Sigmoid colon (tissue), 7 donors: ENCODE data around the gene GOLGA2. TPM values are rescaled to one million over a fixed set of nuclear protein-coding genes. Genes with fewer than 3 reads are reported as not detected.

Source experiments
- DNase-seq: peaks from one replicate; pipeline ENCODE4 v3.0.0-alpha.2; 2019
- H3K27ac ChIP-seq, 4 donors: fragments of 200-600 bp; sonication (generic); one replicate each; pipeline ENCODE4 v1.5.1; 2016 to 2019; ENCODE audit warnings: mild to moderate bottlenecking in 1 of 4
- H3K27me3 ChIP-seq, 3 donors: fragments of 200-600 bp; sonication (generic); one replicate each; pipeline ENCODE4 v1.5.1; 2019; ENCODE audit warnings: mild to moderate bottlenecking in 1 of 3
- H3K36me3 ChIP-seq, 4 donors: fragments of 200-600 bp; sonication (generic); one replicate each; pipeline ENCODE4 v1.5.1; 2016 to 2019
- H3K4me1 ChIP-seq, 4 donors: fragments of 200-600 bp; sonication (generic); one replicate each; pipeline ENCODE4 v1.5.1; 2017 to 2019
- H3K4me3 ChIP-seq, 4 donors: fragments of 200-600 bp; sonication (generic); one replicate each; pipeline ENCODE4 v1.5.1; 2017 to 2019; ENCODE audit warnings: mild to moderate bottlenecking in 2 of 4, moderate library complexity in 1 of 4
- H3K9me3 ChIP-seq, 4 donors: fragments of 200-600 bp in 3 of 4; sonication (generic) in 3 of 4; one replicate each; pipeline versions ENCODE4 v1.5.1 to v1.6.1; 2013 to 2019
- CTCF ChIP-seq, 4 experiments: fragments of 450-650 bp in 3 of 4; fragments of 200-600 bp in 1 of 4; IDR thresholded peaks; one replicate each; pipeline ENCODE4 v1.5.1; 2016 to 2019; ENCODE audit warnings: antibody characterized with exemption in 4 of 4, mild to moderate bottlenecking in 3 of 4, moderate library complexity in 2 of 4
- EP300 ChIP-seq, 4 donors: sonication (generic); formaldehyde crosslinking; IDR thresholded peaks; one replicate each; pipeline ENCODE4 v1.6.1; 2017; ENCODE audit warnings: antibody characterized with exemption in 4 of 4
- POLR2A ChIP-seq, 2 donors: fragments of 450-650 bp; IDR thresholded peaks; one replicate each; pipeline ENCODE4 v1.6.1; 2016; ENCODE audit warnings: antibody characterized with exemption in 2 of 2, mild to moderate bottlenecking in 2 of 2, moderate library complexity in 2 of 2
- POLR2AphosphoS5 ChIP-seq, 4 donors: sonication (generic); formaldehyde crosslinking; IDR thresholded peaks; one replicate each; pipeline ENCODE4 v1.6.1; 2017; ENCODE audit warnings: antibody characterized with exemption in 4 of 4
- WGBS, 2 donors: extraction: QIAGEN DNeasy Blood & Tissue Kit; methylation state at CpG; one replicate each; pipeline ENCODE4 v1.1.7; 2013; 5-methylcytosine and 5-hydroxymethylcytosine counted together
- intact Hi-C: fragments of 100-400 bp; cut with DNase I; formaldehyde crosslinking; loops from one replicate; pipeline ENCODE4 v1.15.1; 2023
- polyA plus RNA-seq, 3 donors: library from polyadenylated mRNA; stranded (reverse); fragments of 200-250 nt; gene quantifications; one replicate each; pipeline ENCODE4 v1.2.3, GENCODE V29; 2013
- total RNA-seq, 4 donors: library from RNA; depleted of rRNA; stranded (reverse); fragments of >200 nt; gene quantifications; one replicate each; pipeline ENCODE4 v1.1.0, GENCODE V29; 2016
- donor health status: healthy with polysubstance abuse.
- donor health status: Bipolar disorder and iron deficiency.
- donor health status: healthy.

The GOLGA2 gene
- total and polyA plus RNA-seq, 7 donors = 48.1 to 104 (median 82.7) TPM

GRCh38 chr9:128296340-128297220 lies 20.8 kb upstream of the GOLGA2 start:
- no peak overlapping the region for H3K27ac ChIP-seq
- intact Hi-C loops = no loop called here

GRCh38 chr9:128294142-128294541 lies 18.3 kb upstream of the GOLGA2 start:
- TF ChIP-seq POLR2A (IDR thresholded peaks at IDR 0.05) (no peak), POLR2AphosphoS5 (IDR thresholded peaks at IDR 0.05) (no peak), CTCF (IDR thresholded peaks at IDR 0.05) (no peak), EP300 (IDR thresholded peaks at IDR 0.05) (no peak)
- Histone ChIP-seq H3K4me3 (no peak overlapping the region), H3K4me1 (no peaks in the 10 kb centered on the region), H3K27ac (no peak overlapping the region), H3K9me3 (no peaks in the 10 kb centered on the region), H3K27me3 (no peaks in the 10 kb centered on the region), H3K36me3 (peaks cover 0 to under 1% (median 0%) of the 10 kb centered on the region in 4 donors)
- no peak for DNase-seq
- intact Hi-C loops = loop anchor here (2.0 kb wide), 1 partner anchor 47 kb away; the partner anchor contains the start of gene SLC27A4
- WGBS, 2 donors = 82 to 89% methylated on average over 4 of the region's 4 CpGs

More at GRCh38 chr9:128296340-128297220, 20.8 kb upstream of the GOLGA2 start:
- H3K4me3 ChIP-seq = no peak overlapping the region
- no peaks in the 10 kb centered on the region for H3K4me1 ChIP-seq
- no peaks in the 10 kb centered on the region for H3K9me3 ChIP-seq
- H3K27me3 ChIP-seq = no peaks in the 10 kb centered on the region
- no peak for DNase-seq
- no peaks in the 10 kb centered on the region for H3K36me3 ChIP-seq
- WGBS, 2 donors = 71 to 85% methylated on average over 16 of the region's 16 CpGs
- TF ChIP-seq EP300 (IDR thresholded peaks at IDR 0.05) (no peak), CTCF (IDR thresholded peaks at IDR 0.05) (no peak), POLR2A (IDR thresholded peaks at IDR 0.05) (no peak), POLR2AphosphoS5 (IDR thresholded peaks at IDR 0.05) (no peak)

- peaks cover 0 to 9% (median 5%) of the 10 kb centered on the region in 4 donors for H3K36me3 ChIP-seq
- WGBS, 2 donors = 78 to 94% methylated on average over 4 of the region's 4 CpGs
- H3K4me3 ChIP-seq = no peak overlapping the region
These were observed 17.3 kb upstream of the GOLGA2 start for GRCh38 chr9:128293091-128293490.

GRCh38 chr9:128292009-128292408 lies 16.2 kb upstream of the GOLGA2 start:
- no peak for DNase-seq
- no peak overlapping the region for H3K27ac ChIP-seq
- H3K27me3 ChIP-seq = no peaks in the 10 kb centered on the region
- intact Hi-C loops = no loop called here
- WGBS, 2 donors = 85 to 87% methylated on average over 3 of the region's 3 CpGs
- peaks cover 0 to 18% (median 5%) of the 10 kb centered on the region in 4 donors for H3K36me3 ChIP-seq
- no peaks in the 10 kb centered on the region for H3K9me3 ChIP-seq
- H3K4me1 ChIP-seq = no peaks in the 10 kb centered on the region
- no peak overlapping the region for H3K4me3 ChIP-seq
- TF ChIP-seq POLR2A (IDR thresholded peaks at IDR 0.05) = no peak
- TF ChIP-seq CTCF (IDR thresholded peaks at IDR 0.05) = no peak
- no peak for TF ChIP-seq POLR2AphosphoS5 (IDR thresholded peaks at IDR 0.05)
- TF ChIP-seq EP300 (IDR thresholded peaks at IDR 0.05) = no peak

More at GRCh38 chr9:128293091-128293490, 17.3 kb upstream of the GOLGA2 start:
- TF ChIP-seq POLR2AphosphoS5 (IDR thresholded peaks at IDR 0.05) (no peak), EP300 (IDR thresholded peaks at IDR 0.05) (no peak), POLR2A (IDR thresholded peaks at IDR 0.05) (no peak), CTCF (IDR thresholded peaks at IDR 0.05) (no peak)
- Histone ChIP-seq H3K27ac (no peak overlapping the region), H3K4me1 (no peaks in the 10 kb centered on the region), H3K9me3 (no peaks in the 10 kb centered on the region), H3K27me3 (no peaks in the 10 kb centered on the region)
- intact Hi-C loops = no loop called here
- no peak for DNase-seq
